GM18909 (cell line): ENCODE results near the gene NHERF1.
A peak's percentile ranks its signal among the peaks of the same experiment; 100 is the strongest.

Experiments
- ATAC-seq: cut with Tn5 transposase; IDR thresholded peaks from one replicate; pipeline ENCODE4 v1.9.1; 2021; ENCODE audit warnings: mild to moderate bottlenecking; ENCODE audit not compliant: unreplicated experiment, poor library complexity

The NHERF1 gene

DNA sequence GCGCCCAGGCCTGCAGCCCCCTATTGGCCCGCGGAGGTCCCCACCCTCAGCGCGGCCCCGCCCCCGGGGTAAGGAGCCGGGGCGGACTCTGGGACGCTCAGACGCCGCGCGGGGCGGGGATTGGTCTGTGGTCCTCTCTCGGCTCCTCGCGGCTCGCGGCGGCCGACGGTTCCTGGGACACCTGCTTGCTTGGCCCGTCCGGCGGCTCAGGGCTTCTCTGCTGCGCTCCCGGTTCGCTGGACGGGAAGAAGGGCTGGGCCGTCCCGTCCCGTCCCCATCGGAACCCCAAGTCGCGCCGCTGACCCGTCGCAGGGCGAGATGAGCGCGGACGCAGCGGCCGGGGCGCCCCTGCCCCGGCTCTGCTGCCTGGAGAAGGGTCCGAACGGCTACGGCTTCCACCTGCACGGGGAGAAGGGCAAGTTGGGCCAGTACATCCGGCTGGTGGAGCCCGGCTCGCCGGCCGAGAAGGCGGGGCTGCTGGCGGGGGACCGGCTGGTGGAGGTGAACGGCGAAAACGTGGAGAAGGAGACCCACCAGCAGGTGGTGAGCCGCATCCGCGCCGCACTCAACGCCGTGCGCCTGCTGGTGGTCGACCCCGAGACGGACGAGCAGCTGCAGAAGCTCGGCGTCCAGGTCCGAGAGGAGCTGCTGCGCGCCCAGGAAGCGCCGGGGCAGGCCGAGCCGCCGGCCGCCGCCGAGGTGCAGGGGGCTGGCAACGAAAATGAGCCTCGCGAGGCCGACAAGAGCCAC is at the start of gene NHERF1:
NHERF1 (plus strand) TSS at position 100 of the 750 bp plus-strand sequence; CDS start at position 319, 219 bp downstream.
- ATAC-seq = peak; percentile 86

DNA sequence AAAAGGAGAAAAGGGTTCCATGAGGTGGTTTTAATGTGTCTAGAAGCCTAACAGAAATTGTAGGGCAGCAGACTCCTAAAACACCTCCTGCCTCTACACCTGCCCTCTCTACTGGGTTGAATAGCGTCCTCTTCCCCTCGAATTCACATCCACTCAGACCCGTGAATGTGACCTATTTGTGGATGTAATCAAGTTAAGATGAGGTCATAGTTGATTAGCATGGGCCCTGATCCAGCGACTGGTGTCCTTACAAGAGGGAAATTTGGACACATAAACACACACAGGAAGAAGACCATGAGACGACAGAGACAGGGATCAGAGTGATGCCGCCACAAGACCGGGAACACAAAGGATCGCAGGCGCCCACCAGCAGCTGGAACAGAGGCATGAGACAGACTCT is 49.2 kb upstream of the NHERF1 start:
- ATAC-seq = no peak

DNA sequence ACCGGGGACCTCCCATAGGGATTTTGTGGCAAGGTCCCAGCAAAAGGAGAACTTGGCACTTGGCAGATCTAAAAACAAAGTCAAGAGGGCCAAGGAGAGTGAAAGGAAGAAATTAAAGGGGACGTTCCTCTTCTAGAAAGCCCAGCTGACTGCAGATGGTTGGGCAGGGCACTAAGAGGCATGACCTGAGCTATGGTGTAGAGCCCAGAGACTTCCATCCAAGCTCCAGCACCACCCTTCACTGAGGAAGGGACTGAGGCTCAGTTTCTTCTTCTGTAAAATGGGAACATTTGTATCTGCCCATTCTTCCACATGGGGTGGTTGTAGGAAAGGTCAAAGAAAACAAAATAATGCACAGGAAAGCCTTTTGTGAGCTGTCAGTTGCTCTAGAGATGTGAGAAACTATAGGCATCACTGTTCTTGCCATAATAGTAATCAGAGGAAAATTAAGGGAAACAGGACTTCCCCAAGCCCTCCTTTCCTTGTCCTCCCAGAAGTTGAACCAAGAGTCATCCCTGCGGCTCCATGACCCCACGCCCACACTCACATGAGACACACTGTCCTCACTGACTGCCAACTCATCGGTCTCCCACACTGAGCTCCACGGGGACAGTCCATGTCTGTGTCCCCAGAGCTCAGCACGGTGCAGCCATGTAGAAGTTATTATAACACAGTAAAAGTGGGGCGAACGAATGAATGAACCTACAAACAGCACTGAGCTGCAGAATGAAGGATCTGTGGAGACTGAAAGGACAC is 46.1 kb upstream of the NHERF1 start:
- ATAC-seq = no peak

DNA sequence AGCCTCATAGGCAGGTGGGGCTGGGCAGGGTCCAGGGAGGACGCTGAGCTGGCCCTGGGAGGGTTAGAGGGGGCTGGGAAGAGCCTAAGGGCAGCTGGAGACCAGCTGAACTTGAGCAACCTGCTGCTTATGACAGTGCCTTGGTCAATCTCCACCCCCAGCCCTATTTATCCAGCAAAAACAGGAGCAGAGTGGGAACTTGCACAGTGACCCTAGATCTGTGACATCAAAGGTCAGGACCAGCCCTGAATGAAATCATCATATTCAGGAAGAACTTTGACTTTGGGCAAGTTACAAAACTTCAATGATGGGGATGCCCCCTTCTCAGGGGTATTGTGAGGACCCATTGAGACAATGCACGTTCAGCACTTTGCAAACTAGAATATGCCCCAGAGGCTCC is 45.1 kb upstream of the NHERF1 start:
- no peak for ATAC-seq

DNA sequence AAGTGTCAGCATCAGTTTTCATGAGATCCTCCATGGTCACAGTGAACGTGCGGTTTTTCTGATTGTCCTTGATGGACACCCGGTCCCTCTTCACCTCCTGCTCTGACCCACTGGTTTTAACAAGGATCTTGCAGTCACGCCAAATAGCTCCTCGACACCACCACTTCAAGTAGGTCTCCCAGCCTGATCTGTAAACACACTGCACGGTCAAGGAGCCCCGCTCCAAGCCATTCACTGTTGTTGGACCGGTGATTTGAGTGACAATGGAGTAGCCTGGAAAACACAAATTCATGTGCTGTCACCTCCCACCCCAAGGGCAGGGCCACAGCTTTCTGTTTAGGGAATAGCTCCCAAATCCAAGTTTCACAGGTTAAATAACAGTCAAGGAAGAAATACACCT is 43.9 kb upstream of the NHERF1 start:
- no peak for ATAC-seq

DNA sequence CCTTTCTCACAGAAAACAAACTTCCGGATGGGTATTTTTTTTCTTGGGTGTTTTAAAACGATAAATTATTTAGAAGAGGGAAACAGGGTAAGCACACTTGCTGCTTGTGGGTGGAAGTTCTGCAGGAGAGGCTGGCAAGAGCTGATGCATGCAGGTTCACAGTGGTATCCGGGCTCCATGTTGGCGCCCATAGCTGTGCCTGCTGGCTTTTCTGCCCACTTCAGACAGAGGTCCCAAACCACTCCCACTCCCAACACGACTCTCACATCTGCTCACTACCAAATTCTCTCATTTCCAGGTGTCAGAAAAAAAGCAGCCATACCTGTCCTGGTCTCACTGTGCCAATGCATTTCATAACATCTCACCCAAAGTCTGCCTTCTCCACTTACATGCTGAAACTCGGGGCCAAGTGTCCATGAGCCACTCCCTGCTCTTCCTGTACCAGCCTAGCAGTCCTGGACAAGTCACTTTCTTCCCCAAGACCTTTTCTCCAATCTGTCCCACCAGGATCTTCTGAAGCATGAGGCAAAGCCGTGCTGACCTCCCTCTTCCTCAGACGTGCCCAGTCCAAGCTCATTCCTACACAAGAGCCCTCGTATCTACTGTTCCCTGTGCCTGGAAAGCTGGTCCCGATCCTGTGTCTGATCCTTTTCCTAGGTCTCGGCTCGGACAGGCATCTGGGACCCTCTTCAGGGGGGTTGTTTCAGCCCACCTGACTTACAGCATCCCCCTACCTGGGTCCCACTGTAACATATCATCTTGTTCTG is 37.2 kb upstream of the NHERF1 start:
- no peak for ATAC-seq

DNA sequence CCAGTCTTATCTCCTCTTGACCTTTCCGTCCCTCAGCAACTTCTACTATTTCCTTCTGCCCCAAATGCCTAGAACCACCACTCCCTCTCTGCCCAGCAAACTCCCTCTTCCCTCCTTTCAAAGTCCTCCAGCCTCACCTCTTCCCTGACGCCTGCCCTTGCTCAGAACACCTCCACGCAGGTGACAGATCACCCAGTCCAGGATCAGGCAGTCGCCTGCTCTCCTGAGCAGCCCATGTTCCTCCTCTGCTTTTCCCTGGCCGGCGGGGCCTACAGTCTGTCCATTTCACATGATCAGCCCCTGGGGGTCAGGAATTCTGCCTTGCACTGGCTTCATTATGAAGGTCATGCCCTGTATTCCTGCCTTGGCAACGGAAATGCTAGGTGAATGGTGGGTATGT is 36.1 kb upstream of the NHERF1 start:
- no peak for ATAC-seq

DNA sequence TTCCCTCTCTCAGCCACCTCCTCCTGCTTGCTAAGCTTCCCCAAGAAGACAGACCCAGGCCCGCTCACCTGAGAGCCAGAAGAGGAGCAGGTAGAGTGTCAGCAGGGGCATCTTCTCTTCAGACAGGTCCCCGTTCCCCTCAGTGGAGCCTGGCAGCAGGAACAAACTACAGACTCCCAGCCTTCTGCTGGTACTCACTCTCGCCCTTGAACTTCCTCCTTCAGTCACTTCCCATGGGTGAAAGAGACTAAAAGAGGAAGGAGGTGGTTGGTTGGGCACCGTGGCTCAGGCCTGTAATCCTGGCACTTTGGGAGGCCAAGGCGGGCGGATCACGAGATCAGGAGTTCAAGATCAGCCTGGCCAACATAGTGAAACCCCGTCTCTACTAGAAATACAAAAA is 35.7 kb upstream of the NHERF1 start, which contains the start of gene CD300LF:
CD300LF (minus strand) TSS at position 168 of the 400 bp plus-strand sequence; CDS start at position 111, 57 bp downstream.
- no peak for ATAC-seq

DNA sequence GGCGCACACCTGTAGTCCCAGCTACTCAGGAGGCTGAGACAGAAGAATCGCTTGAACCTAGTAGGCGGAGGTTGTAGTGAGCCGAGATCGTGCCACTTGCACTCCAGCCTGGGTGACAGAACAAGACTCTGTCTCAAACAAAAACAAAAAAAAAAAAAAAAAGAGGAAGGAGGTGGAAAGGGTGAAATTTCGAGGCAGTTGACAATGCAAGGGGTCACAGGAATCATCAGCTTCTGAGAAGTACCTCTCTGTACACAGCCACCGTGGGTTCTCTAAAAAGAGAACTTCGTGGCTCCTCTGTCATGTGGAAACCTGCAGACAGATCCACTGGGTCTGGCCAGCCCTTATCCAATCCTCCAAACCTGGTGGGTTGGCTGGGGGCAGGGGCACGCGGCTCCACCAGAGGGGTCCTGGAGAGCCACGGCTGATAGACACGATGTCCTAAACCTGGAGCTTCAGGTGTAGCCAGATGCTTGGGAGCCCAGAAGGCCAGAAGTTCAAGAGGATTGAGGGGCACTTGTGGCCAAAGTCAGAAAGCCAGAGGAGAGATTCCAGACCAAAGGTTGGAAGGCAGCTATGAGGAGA is 35.2 kb upstream of the NHERF1 start:
- no peak for ATAC-seq

DNA sequence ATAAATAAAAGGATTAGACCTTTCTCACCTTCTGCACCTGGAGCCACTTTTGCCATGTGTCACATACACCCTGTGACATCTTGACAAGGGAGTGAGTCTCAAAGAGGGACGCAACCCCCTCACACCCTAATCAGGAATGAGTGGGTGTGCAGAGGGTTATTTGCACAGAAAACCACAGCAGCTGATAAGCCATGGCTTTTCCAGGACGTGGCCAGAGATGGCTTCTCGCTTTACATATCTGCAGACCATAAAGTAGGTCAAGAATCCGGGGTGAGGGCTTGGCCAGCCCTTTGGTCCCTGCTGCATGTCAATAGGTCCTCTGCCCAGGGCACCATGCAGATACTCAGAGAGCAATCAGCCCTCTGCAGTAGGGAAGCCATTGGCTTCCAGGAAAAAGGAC is 33.3 kb upstream of the NHERF1 start:
- no peak for ATAC-seq

DNA sequence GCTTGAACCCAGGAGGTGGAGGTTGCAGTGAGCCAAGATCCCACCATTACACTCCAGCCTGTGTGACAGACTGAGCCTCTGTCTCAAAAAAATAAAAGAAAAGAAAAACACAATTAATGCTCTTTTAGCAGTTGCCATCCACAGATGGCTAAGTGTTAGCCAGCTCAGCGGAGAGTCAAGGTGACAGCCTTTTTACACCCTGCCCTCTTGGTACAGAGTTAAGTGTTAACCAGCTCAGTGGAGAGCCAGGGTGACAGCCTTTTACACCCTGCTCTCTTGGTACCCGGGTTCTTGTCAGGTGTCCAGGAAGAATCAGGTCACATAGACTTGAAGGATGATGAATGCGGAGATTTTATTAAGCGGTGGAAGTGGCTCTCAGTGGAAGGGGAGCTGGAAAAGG is 27.9 kb upstream of the NHERF1 start:
- no peak for ATAC-seq

DNA sequence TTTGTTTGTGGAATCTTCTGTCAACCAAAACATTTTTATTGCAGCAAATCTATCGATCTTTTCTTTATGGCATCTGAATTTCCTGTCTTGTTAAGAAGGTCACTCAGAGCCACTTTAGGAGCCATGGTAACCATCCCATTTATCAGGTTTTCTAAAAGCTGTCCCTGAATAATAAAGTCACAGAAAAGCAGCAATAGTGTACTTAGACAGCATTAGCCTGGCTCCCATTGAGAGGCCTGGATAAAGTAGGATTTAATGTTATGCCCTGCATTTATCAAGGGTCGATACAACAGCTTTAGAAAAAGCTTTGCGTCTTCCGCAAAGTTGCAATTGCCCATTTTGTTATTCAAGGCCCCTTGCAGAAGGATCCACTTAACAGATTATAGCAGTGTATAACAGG is 25.6 kb upstream of the NHERF1 start:
- no peak for ATAC-seq

DNA sequence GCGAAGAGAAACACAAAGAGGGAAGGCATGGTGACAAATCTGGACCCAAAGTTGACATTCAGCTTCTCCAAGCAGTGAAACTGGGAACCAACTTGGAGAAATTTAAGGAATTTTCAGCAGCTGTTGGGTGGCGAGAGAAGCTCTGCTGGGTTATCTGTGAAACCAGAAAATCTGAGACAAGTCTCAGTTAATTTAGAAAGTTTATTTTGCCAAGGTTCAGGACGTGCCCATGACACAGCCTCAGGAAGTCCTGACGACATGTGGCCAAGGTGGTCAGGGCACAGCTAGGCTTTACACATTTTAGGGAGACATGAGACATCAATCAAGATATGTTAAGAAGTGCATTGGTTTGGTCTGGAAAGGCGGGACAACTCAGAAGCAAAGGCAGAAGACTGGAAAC is 24.5 kb upstream of the NHERF1 start:
- no peak for ATAC-seq

DNA sequence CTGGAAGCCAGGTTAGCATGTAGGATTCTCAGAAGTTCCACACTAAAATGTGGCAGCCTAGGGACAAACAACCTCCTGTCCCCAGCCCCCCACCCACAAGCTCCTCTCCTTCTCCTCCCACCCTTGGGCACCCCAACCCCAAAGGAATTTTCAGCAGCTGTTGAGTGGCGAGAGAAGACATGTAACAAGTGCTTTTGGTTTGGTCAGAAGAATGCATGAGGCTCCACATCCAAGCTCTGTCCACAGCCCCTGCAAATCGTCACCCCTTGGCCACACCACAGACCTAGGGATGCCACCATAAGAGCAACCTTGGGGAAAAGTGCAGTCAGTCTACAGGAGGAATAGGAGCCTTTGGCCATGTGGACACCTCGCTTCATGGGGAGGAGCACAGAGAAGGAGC is 23.3 kb upstream of the NHERF1 start:
- no peak for ATAC-seq

DNA sequence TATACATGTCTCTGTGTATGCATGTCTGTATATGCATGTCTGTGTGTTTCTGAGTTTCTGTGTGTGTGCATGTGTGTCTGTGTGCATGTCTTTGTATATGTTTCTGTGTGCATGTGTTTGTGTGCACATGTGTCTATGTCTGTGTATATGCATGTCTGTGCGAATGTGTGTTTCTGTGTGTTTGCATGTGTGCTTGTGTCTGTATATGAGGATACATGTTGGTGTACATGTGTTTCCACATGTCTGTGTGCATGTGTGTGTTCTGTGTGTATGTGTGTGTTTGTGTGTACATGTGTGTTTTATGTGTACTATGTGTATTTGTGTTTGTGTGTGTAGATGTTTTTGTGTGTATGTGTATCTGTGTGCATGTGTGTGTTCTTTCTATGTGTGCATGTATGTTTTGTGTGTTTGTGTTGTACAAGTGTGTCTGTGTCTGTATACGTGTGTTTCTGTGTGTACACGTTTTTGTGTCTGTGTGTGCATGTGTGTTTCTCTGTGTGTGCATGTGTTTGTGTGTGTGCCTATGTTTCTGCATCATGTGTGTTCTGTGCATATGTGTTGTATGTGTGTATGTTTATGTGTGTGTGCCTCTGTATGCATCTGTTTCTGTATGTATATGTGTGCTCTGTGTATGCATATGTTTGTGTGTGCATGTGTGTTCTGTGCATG is 20.3 kb upstream of the NHERF1 start:
- ATAC-seq = no peak

DNA sequence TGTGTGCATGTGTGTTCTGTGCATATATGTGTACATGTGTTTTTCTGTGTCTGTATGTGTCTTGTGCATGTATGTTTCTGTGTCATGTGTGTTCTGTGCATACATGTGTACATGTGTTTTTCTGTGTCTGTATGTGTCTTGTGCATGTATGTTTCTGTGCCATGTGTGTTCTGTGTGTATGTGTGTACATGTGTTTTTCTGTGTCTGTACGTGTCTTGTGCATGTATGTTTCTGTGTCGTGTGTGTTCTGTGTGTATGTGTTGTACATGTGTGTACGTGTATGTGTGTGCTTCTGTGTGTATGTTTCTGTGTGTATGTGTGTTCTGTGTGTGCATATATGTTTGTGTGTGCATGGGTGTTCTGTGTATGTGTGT is 19.7 kb upstream of the NHERF1 start:
- no peak for ATAC-seq

DNA sequence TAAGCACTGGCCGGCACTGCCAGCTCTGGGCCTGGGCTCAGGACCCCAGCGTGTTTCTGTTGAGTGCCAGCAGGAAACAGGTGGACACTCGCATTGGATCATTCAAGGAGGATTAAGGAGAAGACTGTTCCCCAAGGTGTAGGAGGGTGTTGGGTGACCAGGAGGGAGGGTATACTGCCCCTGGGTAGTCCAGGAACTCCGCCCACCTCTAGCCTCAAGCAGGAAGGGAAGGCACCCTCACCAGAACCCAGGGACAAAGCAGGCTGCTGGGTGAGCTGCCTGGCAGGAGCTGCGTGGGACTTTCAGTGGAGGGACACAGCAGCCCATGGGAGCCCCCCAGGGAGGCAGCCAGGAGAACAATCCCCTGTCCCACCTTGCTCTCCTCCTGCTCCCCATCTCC is 19.1 kb upstream of the NHERF1 start:
- ATAC-seq = no peak

DNA sequence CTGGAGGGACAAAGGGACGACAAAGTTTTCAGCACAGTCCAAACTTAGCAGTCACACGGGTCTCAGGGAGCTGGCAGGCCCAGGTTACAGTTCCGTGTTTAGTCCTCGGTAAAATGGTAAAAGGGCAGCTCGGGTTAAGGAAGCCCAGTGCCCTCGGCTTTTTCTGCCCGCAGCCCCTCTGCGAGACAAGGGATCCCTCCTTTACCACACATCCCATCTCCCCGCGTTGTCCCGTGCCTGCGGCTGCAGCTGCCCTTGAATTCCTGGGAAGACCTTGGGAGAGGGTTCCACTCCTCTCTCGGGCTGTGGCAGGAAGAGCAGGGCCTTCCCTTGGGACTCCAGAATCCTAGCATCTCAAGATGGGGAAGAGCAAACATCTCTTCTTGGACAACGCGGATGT is 18.6 kb upstream of the NHERF1 start:
- no peak for ATAC-seq

DNA sequence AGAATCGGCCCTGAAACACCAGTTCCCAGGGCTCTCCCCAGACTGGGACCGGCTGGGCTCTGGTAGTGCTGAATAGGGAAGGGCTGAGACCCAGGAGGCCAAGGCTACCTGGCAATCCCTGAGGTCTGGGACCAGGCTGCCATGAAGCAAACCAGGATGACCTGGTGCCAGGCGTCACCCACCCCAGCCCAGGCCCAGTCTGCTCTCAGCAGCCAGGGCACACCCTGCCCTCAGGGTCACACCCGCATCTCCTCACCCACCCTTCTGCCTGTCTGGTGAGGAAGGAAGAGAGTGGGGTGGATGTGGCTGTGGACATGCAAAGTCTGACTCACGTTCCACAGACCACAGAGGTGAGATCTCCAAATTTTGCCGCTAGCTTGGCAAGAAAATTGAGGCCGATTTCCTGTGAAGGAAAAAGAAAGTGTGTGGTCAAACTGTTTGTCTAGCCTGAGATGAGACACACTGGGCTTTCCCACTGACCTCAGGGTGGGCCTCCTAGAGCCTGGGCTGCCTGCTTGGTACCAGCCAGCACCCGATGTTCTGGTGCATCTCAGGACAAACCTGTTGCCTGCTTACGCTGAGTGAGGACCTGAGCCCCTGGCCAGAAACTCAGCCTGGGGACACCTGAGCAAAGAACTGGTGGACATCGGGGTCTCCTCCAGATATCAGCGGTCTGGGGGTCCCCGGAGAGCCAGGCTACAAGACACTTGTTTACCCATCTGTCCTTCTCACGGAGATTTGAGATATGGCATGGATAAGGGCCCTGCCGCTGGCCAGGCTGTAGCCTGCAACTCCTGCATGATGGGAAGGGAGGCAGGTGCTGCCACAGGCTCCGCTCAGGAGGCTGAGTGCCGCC is 17.7 kb upstream of the NHERF1 start:
- no peak for ATAC-seq

DNA sequence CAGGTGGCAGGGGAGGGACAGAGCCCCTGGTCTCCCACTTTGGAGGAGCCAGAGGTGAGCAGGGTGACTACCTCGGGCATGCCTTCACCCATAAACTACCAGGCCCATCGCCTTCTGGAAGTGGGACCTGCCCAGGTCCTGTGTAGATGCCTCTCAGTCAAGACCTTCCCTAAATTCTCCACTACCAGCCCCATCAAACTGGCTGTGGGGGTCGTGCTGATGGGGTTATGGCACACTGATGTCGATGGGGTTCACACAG is 17.2 kb upstream of the NHERF1 start:
- ATAC-seq = no peak
